Endothelial cell of umbilical vein (primary cell): Measurements from ENCODE around the gene ZFX. TPM values are rescaled to one million over a fixed set of nuclear protein-coding genes. Genes with fewer than 3 reads are reported as not detected.
A peak's percentile ranks its signal among the peaks of the same experiment; 100 is the strongest.

Experiments
- BruUV-seq: library from RNA; stranded (reverse); fragments of 400-500 nt; replicated peaks from 2 replicates; lab custom pipeline; 2021; lab: Mats Ljungman, UMichigan
- CTCF ChIA-PET: fragments of 300-600, 350-600 bp; sonication (Branson Sonifier 250); formaldehyde crosslinking; loops from one replicate; lab custom pipeline; 2021; ENCODE audit warnings: antibody characterized with exemption, inconsistent platforms; lab: Charles Lee
- POLR2A ChIA-PET: fragments of 300-600, 350-600 bp; sonication (Branson Sonifier 250); formaldehyde crosslinking; loops from one replicate; lab custom pipeline; 2021; ENCODE audit warnings: antibody characterized with exemption, inconsistent platforms; lab: Charles Lee
- DNase-seq: peaks from one replicate; pipeline ENCODE4 v3.0.0-alpha.2; 2011; ENCODE audit warnings: low read depth, low spot score
- FAIRE-seq: peaks from 2 replicates; lab custom pipeline; 2011; peaks lifted over from hg19 to GRCh38; lab: Jason Lieb, UNC
- H2AFZ ChIP-seq: 2 replicates; pipeline ENCODE4 v1.6.0; 2012; ENCODE audit warnings: low read depth, low read length, control low read depth, inconsistent platforms
- H3K27ac ChIP-seq: 2 replicates; pipeline ENCODE4 v1.5.1; 2011; ENCODE audit warnings: low read depth, mild to moderate bottlenecking, control low read depth, low read length, moderate library complexity; ENCODE audit not compliant: insufficient read depth
- H3K27me3 ChIP-seq, 2 experiments: 2 replicates each; pipeline versions ENCODE4 v1.6.0 to v1.6.1; 2011; ENCODE audit warnings: low read length in 2 of 2, mixed read lengths in 1 of 2; ENCODE audit not compliant: control insufficient read depth in 2 of 2, insufficient read depth in 2 of 2
- H3K36me3 ChIP-seq, 2 experiments: 2 replicates in 1 of 2; 3 replicates in 1 of 2; pipeline ENCODE4 v1.5.1; 2011; ENCODE audit warnings: low read length in 2 of 2, mild to moderate bottlenecking in 1 of 2, moderate library complexity in 1 of 2; ENCODE audit not compliant: control insufficient read depth in 2 of 2, insufficient read depth in 2 of 2; ENCODE audit errors: extremely low read depth in 1 of 2
- H3K4me1 ChIP-seq: 3 replicates; pipeline ENCODE4 v1.5.1; 2011; ENCODE audit warnings: mild to moderate bottlenecking, low read length; ENCODE audit not compliant: control insufficient read depth, insufficient read depth; ENCODE audit errors: extremely low read depth
- H3K4me2 ChIP-seq: 2 replicates; pipeline ENCODE4 v1.6.1; 2011; ENCODE audit warnings: low read length, control low read depth, mixed read lengths; ENCODE audit not compliant: insufficient read depth
- H3K4me3 ChIP-seq, 3 experiments: fragments of 200-600 bp in 1 of 3; sonication (generic), shearing (Covaris generic) in 1 of 3; replicated peaks in 1 of 3; 2 replicates each; pipeline ENCODE4 v1.5.1; 2011 to 2016; ENCODE audit warnings: control low read depth in 3 of 3, low read length in 3 of 3, mild to moderate bottlenecking in 2 of 3, inconsistent platforms in 1 of 3, low read depth in 1 of 3, moderate library complexity in 1 of 3; ENCODE audit not compliant: insufficient read depth in 1 of 3
- H3K79me2 ChIP-seq: 2 replicates; pipeline ENCODE4 v1.6.0; 2012; ENCODE audit warnings: low read length, inconsistent platforms; ENCODE audit not compliant: control insufficient read depth, insufficient read depth
- H3K9ac ChIP-seq: replicated peaks from 2 replicates; pipeline ENCODE3; 2011; ENCODE audit warnings: low read length, control low read depth; ENCODE audit not compliant: insufficient read depth; ENCODE audit errors: extremely low read depth
- H3K9me1 ChIP-seq: replicated peaks from 3 replicates; pipeline ENCODE4 v1.6.0; 2011; ENCODE audit warnings: mild to moderate bottlenecking, low read length; ENCODE audit not compliant: control insufficient read depth, insufficient read depth; ENCODE audit errors: extremely low read depth
- H3K9me3 ChIP-seq: replicated peaks from 2 replicates; pipeline ENCODE4 v1.5.1; 2012; ENCODE audit warnings: low read length, inconsistent platforms; ENCODE audit not compliant: control insufficient read depth, insufficient read depth
- H4K20me1 ChIP-seq: replicated peaks from 2 replicates; pipeline ENCODE3; 2011; ENCODE audit warnings: mild to moderate bottlenecking, low read length; ENCODE audit not compliant: control insufficient read depth, insufficient read depth; ENCODE audit errors: extremely low read depth
- CTCF ChIP-seq, 2 donors: IDR thresholded peaks; 1 replicate in 1 of 2; 2 replicates in 1 of 2; pipeline ENCODE4 v1.5.1; 2011; ENCODE audit warnings: low read length in 2 of 2, mild to moderate bottlenecking in 2 of 2, moderate library complexity in 2 of 2, control low read depth in 1 of 2, inconsistent platforms in 1 of 2, low read depth in 1 of 2; ENCODE audit not compliant: insufficient read depth in 1 of 2; ENCODE audit errors: extremely low read depth in 1 of 2
- EZH2 ChIP-seq: IDR thresholded peaks from 2 replicates; pipeline ENCODE4 v1.6.1; 2012; ENCODE audit warnings: borderline replicate concordance, low read depth, mild to moderate bottlenecking, moderate library complexity, low read length, inconsistent platforms; ENCODE audit not compliant: severe bottlenecking
- FOS ChIP-seq: IDR thresholded peaks from 2 replicates; pipeline ENCODE4 v1.6.1; 2011; ENCODE audit warnings: mild to moderate bottlenecking, low read length, moderate library complexity, borderline replicate concordance; ENCODE audit not compliant: insufficient read depth
- GATA2 ChIP-seq: IDR thresholded peaks from 2 replicates; pipeline ENCODE4 v1.7.0; 2011; ENCODE audit warnings: low read depth, mild to moderate bottlenecking, moderate library complexity, mixed read lengths, low read length; ENCODE audit not compliant: insufficient read length, insufficient read depth
- JUN ChIP-seq: IDR thresholded peaks from 2 replicates; pipeline ENCODE4 v1.6.1; 2011; ENCODE audit warnings: borderline replicate concordance, low read depth; ENCODE audit not compliant: insufficient read length, insufficient read depth
- MAX ChIP-seq: IDR thresholded peaks from 2 replicates; pipeline ENCODE4 v1.6.1; 2011; ENCODE audit not compliant: insufficient read depth, insufficient read length
- MYC ChIP-seq: IDR thresholded peaks from one replicate; pipeline ENCODE4 v1.6.1; 2011; ENCODE audit warnings: mild to moderate bottlenecking, low read depth, low read length
- POLR2A ChIP-seq: IDR thresholded peaks from 2 replicates; pipeline ENCODE4 v1.6.1; 2012; ENCODE audit warnings: low read depth, mild to moderate bottlenecking, control low read depth, low read length
- POLR2AphosphoS5 ChIP-seq: IDR thresholded peaks from 2 replicates; pipeline ENCODE4 v1.6.1; 2012; ENCODE audit warnings: low read depth, mild to moderate bottlenecking, control low read depth, low read length, moderate library complexity; ENCODE audit not compliant: insufficient read depth
- dilution Hi-C: fragments of 300-500 bp; cut with MboI; formaldehyde crosslinking; loops from one replicate; pipeline ENCODE4 v1.15.0; 2019; ENCODE audit warnings: low sequenced_read_pairs; ENCODE audit not compliant: extremely low pct_ligation_motif_present
- intact Hi-C: fragments of 100-400 bp; cut with micrococcal nuclease; formaldehyde crosslinking; loops from one replicate; pipeline ENCODE4 v1.10.0; 2022
- polyA plus RNA-seq, 4 experiments: library from polyadenylated mRNA; depleted of rRNA in 3 of 4; stranded (reverse) in 3 of 4; unstranded in 1 of 4; fragments of >200 nt; gene quantifications; 2 replicates each; pipeline versions ENCODE4 v1.2.1 to v1.2.3, GENCODE V29; 2011 to 2012; ENCODE audit warnings: missing spikeins in 1 of 4
- total RNA-seq: library from RNA; stranded (reverse); gene quantifications from 2 replicates; pipeline ENCODE4 v1.2.3, GENCODE V29; 2021

ZFX gene
- total and polyA plus RNA-seq, 2 donors (not counting 3 experiments of a cell fraction or from before 2014, with no cell fraction given): 11.4 to 34.1 TPM

GRCh38 chrX:24147165-24147564, 2.4 kb upstream of the ZFX start:
- dilution Hi-C loops (no loop called here), intact Hi-C loops (loop anchor here (2.0 kb wide), 1 partner anchor 64 kb away; no protein-coding TSS in a partner anchor)
- H3K9me1 ChIP-seq: no peaks in the 10 kb centered on the region
- no peak overlapping the region for H3K4me3 ChIP-seq
- H3K4me1 ChIP-seq: peaks cover 32% of the 10 kb centered on the region
- no peak for FAIRE-seq
- TF ChIP-seq MAX (no peak), MYC (no peak), CTCF (IDR thresholded peaks at IDR 0.05; ENCODE audit: extremely low read depth in 1 of 2, insufficient read depth in 1 of 2, low read depth in 1 of 2, low read length in 2 of 2) (no peak), FOS (no peak), EZH2 (no peak), JUN (no peak), GATA2 (no peak), POLR2AphosphoS5 (no peak), POLR2A (no peak)
- no peaks in the 10 kb centered on the region for H3K36me3 ChIP-seq
- H3K9me3 ChIP-seq: no peaks in the 10 kb centered on the region
- no peak for DNase-seq
- BruUV-seq: no TSS peak
- POLR2A ChIA-PET: no interaction called here
- peaks cover 18% of the 10 kb centered on the region for H3K79me2 ChIP-seq
- H3K27me3 ChIP-seq: no peaks in the 10 kb centered on the region
- CTCF ChIA-PET: no interaction called here
- H3K9ac ChIP-seq: no peak overlapping the region
- H3K27ac ChIP-seq: peak overlapping the region; percentile 9
- H4K20me1 ChIP-seq: no peaks in the 10 kb centered on the region
- H3K4me2 ChIP-seq: peak overlapping the region; percentile 91
- H2AFZ ChIP-seq: no peak overlapping the region
